ENCODE measurements around the gene PLA2G7. TPM values are rescaled to one million over a fixed set of nuclear protein-coding genes. Genes with fewer than 3 reads are reported as not detected.

PLA2G7 gene
- total RNA-seq, 1 experiment from 2014 or later = 1.7 TPM

DNA sequence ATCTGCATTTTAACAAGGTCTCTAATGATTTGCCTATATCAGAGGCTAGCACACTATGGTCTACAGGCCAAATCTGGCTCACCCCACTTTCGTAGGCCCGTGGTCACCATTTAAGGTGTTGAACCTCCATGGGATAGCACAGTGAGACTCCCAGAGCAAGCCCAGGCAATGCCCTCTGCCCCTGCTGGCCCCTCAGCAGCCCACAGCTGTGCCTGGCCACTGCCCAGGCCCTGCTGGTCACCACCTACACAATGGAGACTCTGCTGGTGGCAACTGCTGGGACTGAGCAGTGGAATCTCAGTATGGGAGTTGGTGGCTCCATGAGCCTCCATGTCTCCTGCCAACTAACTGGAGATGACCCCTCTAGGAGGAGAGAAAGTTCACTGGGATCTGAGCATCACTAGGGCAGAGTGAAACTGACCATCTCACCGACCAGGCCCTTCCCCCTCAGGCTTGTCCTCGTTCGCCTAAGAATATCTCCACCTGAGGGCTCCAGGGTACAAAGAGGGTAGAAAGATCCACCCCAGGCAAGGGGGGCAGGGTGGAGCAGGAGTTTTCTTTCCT is 13.8 kb upstream of the PLA2G7 start:
- Histone ChIP-seq H2BK15ac (ENCODE audit: low read depth, low read length) (no peak overlapping the region), H3K9me3 (ENCODE audit: control insufficient read depth, low read depth, low read length) (no peaks in the 10 kb centered on the region), H4K20me1 (ENCODE audit: control insufficient read depth, insufficient read depth, insufficient read length) (no peaks in the 10 kb centered on the region), H3T11ph (ENCODE audit: low read length) (no peak overlapping the region), H2BK20ac (ENCODE audit: low read depth, low read length, poor library complexity, severe bottlenecking) (no peak overlapping the region), H4K8ac (replicated peaks; ENCODE audit: insufficient read length, low read depth, low read length) (no peak overlapping the region), H3K4ac (ENCODE audit: low read depth, low read length) (no peak overlapping the region), H3K4me1 (ENCODE audit: insufficient read depth, low read length) (peaks cover 2% of the 10 kb centered on the region; the same call in 1 of the 2 replicates), H3K79me2 (ENCODE audit: insufficient read depth, low read length) (no peaks in the 10 kb centered on the region), H3K4me2 (ENCODE audit: insufficient read depth, insufficient read length, low read length) (no peak overlapping the region), H3K27me3 (ENCODE audit: insufficient read depth, low read length) (no peaks in the 10 kb centered on the region), H3K18ac (ENCODE audit: insufficient read length, low read depth, low read length) (no peak overlapping the region), H3K56ac (ENCODE audit: insufficient read length, low read depth, low read length) (no peak overlapping the region), H2BK120ac (ENCODE audit: low read depth, low read length, poor library complexity, severe bottlenecking) (no peak overlapping the region), H4K5ac (ENCODE audit: insufficient read length, low read depth, low read length) (no peak overlapping the region), H3K27ac (ENCODE audit: insufficient read length, low read depth, low read length) (no peak overlapping the region), H3K79me1 (ENCODE audit: insufficient read depth, low read depth, low read length, poor library complexity, severe bottlenecking) (no peaks in the 10 kb centered on the region), H2BK5ac (ENCODE audit: insufficient read length, low read length) (no peak overlapping the region), H2BK12ac (ENCODE audit: insufficient read length, low read depth, low read length) (no peak overlapping the region), H3K9ac (ENCODE audit: extremely low read depth, insufficient read length, low read length) (no peak overlapping the region), H3K23me2 (ENCODE audit: insufficient read length, low read depth, low read length, poor library complexity, severe bottlenecking) (no peaks in the 10 kb centered on the region), H3K23ac (ENCODE audit: insufficient read length, low read depth, low read length) (no peak overlapping the region), H2AFZ (ENCODE audit: low read length) (no peak overlapping the region), H3K14ac (ENCODE audit: insufficient read depth, low read length) (no peak overlapping the region), H4K91ac (ENCODE audit: insufficient read length, low read depth, low read length) (no peak overlapping the region), H2AK5ac (ENCODE audit: insufficient read length, low read length) (no peak overlapping the region)
- WGBS (ENCODE audit: extremely low coverage, insufficient read length, low lambda C conversion rate) = no CpG with 5 or more reads among the region's 5 CpGs
- DNase-seq = no peak
- Mint-ChIP-seq H3K27me3 (ENCODE audit: low read depth) (peaks cover 18% of the 10 kb centered on the region), H3K9me3 (no peaks in the 10 kb centered on the region; a peak in 1 of 5 replicates), H3K4me1 (peaks cover 18 to 19% of the 10 kb centered on the region in 2 experiments), H3K36me3 (ENCODE audit: insufficient read depth in 1 of 3, low read depth in 3 of 3) (no peaks in the 10 kb centered on the region), H3K27ac (peak overlapping the region in 2 of 3 experiments; percentile 9 to 95; a peak in 1 of 7 replicates), H3K4me3 (no peak overlapping the region)
- TF ChIP-seq, protein P1, sequence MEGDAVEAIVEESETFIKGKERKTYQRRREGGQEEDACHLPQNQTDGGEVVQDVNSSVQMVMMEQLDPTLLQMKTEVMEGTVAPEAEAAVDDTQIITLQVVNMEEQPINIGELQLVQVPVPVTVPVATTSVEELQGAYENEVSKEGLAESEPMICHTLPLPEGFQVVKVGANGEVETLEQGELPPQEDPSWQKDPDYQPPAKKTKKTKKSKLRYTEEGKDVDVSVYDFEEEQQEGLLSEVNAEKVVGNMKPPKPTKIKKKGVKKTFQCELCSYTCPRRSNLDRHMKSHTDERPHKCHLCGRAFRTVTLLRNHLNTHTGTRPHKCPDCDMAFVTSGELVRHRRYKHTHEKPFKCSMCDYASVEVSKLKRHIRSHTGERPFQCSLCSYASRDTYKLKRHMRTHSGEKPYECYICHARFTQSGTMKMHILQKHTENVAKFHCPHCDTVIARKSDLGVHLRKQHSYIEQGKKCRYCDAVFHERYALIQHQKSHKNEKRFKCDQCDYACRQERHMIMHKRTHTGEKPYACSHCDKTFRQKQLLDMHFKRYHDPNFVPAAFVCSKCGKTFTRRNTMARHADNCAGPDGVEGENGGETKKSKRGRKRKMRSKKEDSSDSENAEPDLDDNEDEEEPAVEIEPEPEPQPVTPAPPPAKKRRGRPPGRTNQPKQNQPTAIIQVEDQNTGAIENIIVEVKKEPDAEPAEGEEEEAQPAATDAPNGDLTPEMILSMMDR (conservative IDR thresholded peaks at IDR 0.05) = no peak
